T1000 (cell line): ENCODE data around the gene GRIA4.
"Not testable (repeated sequence)": the region's sequence is repeated elsewhere in the genome, so short reads cannot be mapped to it uniquely, and the experiment has no call there.

Source experiments
- DNase-seq: peaks from one replicate; lab custom pipeline; 2025; ENCODE audit warnings: mixed read lengths; lab: John Stamatoyannopoulos, UW

Gene GRIA4

DNA sequence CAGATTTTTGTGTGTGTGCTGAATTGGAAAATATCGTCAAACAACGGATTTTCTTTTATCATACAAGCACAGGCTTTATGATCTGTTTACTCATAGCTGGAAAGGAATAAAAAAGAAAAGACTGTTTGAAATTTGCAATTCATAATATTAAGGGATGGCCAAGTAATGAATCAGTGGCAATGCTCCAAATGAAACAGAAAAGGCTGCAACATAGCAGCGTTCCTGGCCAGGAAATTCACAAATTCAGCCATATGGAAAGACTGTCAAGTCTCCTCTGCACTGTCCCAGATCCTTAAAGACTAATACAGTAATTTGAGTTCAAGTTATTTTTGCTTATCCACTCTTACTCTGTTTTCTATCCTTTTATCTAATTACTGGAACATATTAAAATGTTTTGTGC, 313.9 kb downstream of the GRIA4 start:
- DNase-seq: no peak

DNA sequence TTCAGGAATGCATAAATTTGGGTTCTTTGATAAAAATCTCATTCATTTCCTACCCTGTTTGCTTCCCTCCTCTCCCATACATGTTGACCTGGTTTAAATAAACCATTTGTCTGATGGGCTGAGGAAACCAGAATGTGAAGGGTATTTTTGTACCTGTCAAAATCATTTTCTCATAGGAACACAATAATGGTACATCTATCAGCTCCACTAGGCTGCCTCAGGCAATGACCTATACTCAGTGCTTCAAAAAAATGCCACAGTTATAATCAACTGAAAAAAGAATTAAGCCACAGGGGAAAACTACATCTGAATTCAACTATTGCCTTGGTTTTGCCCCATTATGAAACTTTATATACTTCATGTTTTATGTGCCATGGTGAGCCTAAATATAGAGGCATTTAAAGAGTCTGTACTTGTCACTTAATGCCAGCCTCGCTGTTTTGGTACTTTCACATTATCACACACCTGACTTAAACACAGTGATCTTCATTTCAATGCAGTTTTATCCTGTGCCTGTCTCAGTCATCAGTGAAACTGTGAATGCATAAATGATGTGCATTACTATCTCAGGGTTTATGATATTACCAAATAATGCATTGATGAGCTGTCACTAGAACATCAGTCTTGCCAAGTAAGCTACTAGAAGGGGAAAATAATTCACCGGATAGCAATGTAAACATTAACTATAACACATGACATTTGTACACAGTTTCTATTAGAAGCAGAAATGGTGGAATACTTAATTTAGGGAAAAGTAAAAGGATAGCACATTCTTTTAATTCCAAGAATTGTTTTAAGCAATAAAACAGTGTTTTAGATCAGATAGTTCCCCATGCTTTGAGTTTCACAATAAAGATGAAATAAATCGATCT, 319.4 kb downstream of the GRIA4 start:
- DNase-seq: no peak

DNA sequence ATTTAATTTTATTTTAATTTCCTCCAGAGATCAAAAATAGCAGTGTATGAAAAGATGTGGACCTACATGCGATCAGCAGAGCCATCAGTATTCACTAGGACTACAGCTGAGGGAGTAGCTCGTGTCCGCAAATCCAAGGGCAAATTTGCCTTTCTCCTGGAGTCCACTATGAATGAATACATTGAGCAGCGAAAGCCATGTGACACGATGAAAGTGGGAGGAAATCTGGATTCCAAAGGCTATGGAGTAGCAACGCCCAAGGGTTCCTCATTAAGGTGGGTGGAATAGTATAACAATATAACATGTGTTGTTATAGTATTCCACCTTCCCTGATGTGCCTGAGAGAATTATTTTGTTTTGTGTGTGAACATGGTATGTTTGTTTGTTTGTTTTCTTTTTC, 323.8 kb downstream of the GRIA4 start:
- DNase-seq: no peak

DNA sequence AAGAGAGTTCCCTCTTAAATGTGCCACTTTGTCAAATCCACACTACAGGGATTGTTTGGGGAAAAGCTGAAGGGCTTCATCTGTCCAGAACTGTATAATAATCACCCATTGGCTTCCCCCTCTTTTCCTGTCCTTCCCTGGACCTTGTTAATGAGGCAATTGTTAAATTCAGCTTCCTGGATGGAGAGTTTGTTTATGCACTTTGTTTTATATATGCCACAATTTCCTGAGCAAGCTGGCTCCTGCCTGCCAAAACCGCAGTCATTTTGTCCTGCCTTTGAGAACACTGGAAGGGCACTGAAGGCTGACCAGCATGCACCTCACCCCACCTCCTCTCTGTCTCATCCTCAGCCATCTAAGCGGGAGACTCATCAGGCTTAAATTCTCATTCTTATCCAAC, 325.9 kb downstream of the GRIA4 start:
- DNase-seq: no peak

DNA sequence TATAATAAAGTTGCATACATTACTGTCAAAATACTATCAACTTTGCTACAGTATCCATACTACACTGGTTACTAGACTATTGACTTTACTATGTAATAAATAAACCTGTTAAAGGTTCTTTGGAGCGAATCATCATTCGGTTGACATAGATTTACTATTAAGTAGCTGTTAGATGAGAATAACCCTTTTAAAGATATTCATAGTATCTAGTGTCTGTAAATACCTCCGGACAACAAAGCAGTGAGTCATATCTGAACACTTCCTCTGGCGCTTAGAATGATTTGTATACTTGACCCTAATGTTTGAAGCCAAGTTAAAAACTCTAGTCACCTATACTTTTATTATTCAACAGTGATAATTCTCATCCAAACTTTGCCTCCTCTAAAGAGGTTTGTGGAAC, 327.5 kb downstream of the GRIA4 start:
- DNase-seq: no peak

- no peak for DNase-seq
Measured at GRCh38 chr11:105937738-105938137, 327.9 kb downstream of the GRIA4 start.

DNA sequence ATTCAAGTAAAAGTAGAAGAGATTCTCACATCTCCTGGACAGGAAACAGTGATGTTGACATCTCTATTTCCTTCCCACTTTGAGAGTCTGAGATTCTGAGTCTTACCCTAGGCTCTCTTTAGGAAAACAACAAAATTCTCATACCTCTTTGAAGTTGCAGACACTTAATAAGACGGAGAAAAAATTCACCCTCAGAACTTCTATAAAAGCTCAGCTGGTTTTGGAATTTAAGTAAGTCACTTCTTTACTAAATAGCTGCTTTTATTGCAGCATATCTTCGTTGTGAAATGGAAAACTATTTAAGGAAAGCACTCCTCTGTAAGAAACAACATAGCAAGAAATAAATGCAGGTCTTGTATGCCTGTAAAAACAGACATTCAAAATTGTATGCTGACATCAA, 333.0 kb downstream of the GRIA4 start:
- DNase-seq: no peak

DNA sequence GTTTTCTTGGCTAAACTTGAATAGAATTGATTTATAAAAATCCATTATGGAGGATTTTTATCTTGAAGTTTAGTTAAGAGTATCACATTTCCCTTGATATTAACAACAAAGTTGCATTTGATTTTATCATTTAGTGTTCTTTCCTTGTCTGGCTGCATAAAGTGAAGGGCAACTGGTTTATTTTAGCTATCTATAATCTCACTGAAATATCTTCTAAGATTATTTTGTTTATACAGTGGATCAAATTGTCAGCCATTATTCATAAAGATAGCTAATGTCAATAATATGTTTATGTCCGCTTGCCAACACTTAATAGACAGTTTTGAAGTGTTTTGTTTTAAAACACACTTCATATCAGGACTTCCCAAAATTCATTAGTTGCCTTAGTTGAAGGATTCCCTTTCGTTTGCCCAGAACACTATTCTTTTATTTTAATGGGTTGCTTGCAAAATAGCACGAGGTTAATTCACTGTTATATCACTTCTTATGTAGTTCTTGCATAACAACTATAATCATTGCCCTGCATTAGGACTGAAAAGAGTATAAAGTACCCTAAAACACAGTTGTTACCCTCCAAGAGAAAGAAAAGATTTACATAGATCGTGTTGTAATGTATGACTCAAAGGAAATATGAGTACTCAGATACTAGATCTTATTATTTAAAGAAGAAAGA, 339.2 kb downstream of the GRIA4 start:
- DNase-seq: no peak

DNA sequence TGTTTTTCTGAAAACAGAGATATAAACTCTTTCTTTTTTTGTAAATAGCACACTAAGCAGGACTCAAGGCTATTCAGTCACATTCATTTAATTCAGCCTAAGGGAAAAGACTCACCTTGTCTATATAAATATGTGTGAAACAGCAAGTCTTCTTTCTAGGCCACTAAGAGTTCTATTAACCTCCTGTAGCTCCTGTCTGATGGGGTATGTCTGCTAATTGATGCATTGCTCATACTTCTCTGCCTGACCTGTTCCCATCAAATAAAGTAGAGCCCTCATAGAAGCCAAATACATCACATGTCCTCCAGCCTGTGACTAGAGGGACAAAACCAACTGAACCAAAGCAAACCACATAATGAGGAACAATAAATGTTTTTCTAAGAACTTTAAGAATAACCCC, 344.0 kb downstream of the GRIA4 start:
- DNase-seq: no peak

DNA sequence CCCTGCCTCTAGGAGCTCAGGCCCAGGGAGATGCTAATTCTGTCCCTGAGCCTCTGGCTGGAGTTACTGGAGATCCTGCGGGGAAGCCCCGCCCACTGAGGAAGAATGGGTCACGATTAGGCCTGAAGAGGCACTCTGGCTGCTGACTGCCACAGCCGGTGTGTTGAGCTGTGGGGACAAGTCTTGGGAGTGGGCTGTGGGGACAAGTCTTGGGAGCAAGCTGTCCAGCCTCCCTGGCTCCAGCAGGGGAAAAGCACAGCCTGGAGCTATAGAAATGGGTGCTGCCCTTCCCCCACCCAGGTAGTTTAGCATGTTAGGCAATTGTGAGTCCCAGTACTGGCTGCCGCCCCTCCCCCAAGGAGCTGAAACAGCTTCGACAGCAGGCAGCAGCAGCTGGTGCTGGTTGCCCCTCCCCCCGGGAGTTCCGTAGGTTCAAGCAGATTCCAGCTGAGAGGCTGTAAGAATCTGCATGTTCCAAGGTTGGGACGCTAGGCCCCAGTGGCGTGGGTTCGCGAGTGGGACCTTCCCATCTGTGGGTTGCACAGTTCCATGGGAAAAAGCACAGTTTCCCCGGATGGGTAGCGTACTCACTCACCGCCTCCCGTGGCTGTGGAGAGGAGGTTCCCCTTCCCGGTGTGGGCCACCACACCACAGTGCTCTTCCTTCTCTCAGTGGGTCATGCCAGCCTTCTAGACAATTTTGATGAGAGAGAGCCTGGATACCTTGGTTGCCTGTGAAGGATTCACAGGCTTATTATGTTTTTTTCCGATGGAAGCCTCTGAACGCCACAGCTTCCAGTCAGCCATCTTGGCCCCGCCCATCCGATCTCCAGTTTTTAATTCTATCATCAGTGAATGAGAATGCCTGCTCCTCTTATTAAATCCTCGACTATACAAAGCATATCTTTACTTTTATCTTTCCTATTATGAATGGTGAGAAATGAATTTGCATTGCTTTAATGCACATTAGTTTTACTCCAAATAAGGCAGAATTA, 350.7 kb downstream of the GRIA4 start:
- DNase-seq: no peak

- no peak for DNase-seq
Measured at GRCh38 chr11:105968021-105968697, 358.3 kb downstream of the GRIA4 start.

DNA sequence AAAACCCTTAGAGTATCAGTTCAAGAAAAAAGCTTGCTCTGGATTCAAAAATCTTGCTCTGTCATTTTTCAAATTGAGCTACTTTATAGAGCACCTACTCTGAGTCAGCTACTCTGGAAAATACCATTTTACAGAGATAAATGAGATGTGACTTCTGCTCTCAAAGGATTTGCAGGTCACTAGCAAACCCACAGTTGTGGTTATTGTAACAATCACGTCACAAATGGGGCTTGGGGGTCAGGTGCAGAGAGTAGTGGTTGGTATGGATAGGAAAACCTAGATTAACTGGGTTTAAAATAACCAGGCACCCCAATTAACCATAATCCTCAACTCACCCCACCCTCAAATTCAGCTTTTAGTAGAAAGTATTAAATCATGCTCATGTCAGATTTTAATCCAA, 359.9 kb downstream of the GRIA4 start:
- no peak for DNase-seq

GRCh38 chr11:105975128-105975527, 365.3 kb downstream of the GRIA4 start:
- DNase-seq: no peak

DNA sequence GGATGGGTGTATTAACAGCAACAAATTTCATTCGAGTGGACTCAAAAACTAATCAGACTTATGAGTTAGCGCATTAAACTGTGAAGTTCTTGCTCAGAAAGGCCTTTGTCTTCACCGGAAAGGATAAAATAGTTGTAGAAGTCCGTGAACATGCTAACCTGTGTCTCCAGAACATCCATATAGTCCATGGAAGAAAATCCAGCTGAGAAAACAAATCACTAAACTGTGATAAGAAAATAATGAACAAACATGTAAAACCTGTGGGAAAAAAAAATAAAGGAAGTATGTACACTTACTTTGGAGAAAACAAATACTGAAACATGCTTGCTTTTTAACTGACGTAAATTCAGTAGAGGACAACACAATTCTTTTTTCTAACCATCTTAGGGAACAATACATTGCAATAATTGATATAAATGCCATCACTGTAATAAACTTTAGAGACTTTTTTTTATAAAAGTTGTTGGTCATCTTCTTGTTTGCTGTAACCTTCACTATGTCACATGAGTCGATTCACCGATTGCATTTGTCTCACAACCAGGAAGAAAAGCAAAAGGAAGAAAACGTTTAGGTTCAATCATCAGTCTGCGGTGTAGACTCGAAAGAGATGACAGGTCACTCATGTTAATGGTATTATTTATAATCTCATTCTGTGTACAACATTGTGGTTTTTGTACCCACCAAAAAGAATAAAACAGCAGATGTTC, 370.3 kb downstream of the GRIA4 start:
- no peak for DNase-seq

DNA sequence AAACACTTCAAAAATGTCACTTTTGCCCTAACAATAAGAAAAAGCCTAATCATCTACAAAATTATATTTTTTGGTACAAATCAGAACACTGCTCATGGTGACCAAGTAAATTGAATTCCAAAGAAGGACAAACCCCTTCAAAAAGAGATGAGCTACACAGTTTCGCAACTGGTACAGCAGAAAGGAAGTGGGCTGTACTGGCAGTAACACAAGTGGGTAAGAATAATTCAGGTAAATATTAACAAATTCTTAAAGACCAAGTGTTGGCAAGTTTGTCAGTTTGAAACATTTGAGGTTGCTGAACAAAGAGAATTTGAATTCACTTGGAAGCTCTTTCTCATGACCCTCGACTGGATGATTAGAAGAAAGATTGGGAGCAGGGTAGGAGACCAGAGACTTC, 376.7 kb downstream of the GRIA4 start:
- no peak for DNase-seq

- no peak for DNase-seq
Measured at GRCh38 chr11:105988197-105988596, 378.3 kb downstream of the GRIA4 start.

GRCh38 chr11:105989124-105989523, 379.3 kb downstream of the GRIA4 start:
- no peak for DNase-seq

DNA sequence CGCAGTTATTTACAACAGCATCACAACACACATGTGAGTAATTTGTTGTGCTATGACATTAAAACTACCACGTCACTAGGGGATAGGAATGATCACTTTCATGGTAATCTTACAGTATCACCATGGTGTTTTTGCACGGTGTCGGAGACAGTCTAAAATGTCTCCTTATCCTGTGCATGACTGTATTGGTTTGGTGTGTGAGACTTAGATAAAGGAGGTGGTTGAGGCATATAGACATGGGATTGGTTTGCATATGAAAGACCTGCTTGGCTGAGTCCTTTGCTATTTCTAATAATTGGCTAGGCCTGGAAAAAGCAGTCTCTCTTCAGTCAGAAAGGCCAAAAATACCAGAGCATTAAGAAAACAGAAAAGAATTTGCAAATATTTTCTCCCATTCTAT, 382.0 kb downstream of the GRIA4 start:
- DNase-seq: no peak

GRCh38 chr11:106001304-106002012, 391.6 kb downstream of the GRIA4 start:
- DNase-seq: no peak

GRCh38 chr11:106003094-106003493, 393.2 kb downstream of the GRIA4 start:
- DNase-seq: not testable (repeated sequence)
